Mesendoderm (in vitro differentiated cells): ENCODE data around the gene MROH2B.

ENCODE experiments used
- DNase-seq: peaks from one replicate; pipeline ENCODE4 v3.0.0; 2013
- H2AK5ac ChIP-seq: 2 replicates; pipeline ENCODE4 v1.6.1; 2013; ENCODE audit warnings: low read length, inconsistent platforms
- H2BK120ac ChIP-seq: 2 replicates; pipeline ENCODE4 v1.6.1; 2013; ENCODE audit warnings: low read depth, mild to moderate bottlenecking, low read length, moderate library complexity, mixed read lengths
- H2BK15ac ChIP-seq: replicated peaks from 2 replicates; pipeline ENCODE4 v1.6.1; 2013; ENCODE audit warnings: low read depth, mild to moderate bottlenecking, moderate library complexity
- H2BK5ac ChIP-seq: 2 replicates; pipeline ENCODE4 v1.6.1; 2013; ENCODE audit warnings: low read length, inconsistent platforms
- H3K18ac ChIP-seq: 2 replicates; pipeline ENCODE4 v1.6.1; 2013; ENCODE audit warnings: mild to moderate bottlenecking, low read length, mixed read lengths
- H3K23ac ChIP-seq: one replicate; pipeline ENCODE4 v1.6.1; 2013; ENCODE audit warnings: low read length
- H3K27ac ChIP-seq: 2 replicates; pipeline ENCODE4 v1.5.1; 2013; ENCODE audit warnings: low read depth, mild to moderate bottlenecking, inconsistent platforms, low read length, moderate library complexity
- H3K27me3 ChIP-seq: 2 replicates; pipeline ENCODE4 v1.6.1; 2013; ENCODE audit warnings: low read length, control low read depth, mild to moderate bottlenecking, inconsistent platforms; ENCODE audit not compliant: insufficient read depth, poor library complexity
- H3K36me3 ChIP-seq: 2 replicates; pipeline ENCODE4 v1.6.1; 2013; ENCODE audit warnings: low read length, inconsistent platforms; ENCODE audit not compliant: control insufficient read depth, insufficient read depth
- H3K4ac ChIP-seq: one replicate; pipeline ENCODE4 v1.6.1; 2013; ENCODE audit warnings: low read depth, mild to moderate bottlenecking, low read length, moderate library complexity
- H3K4me1 ChIP-seq: 2 replicates; pipeline ENCODE4 v1.6.1; 2013; ENCODE audit warnings: low read depth, low read length, inconsistent platforms; ENCODE audit not compliant: control insufficient read depth
- H3K4me2 ChIP-seq: 2 replicates; pipeline ENCODE4 v1.6.1; 2013; ENCODE audit warnings: low read length
- H3K4me3 ChIP-seq: 2 replicates; pipeline ENCODE4 v1.5.1; 2013; ENCODE audit warnings: mild to moderate bottlenecking, low read length
- H3K56ac ChIP-seq: one replicate; pipeline ENCODE4 v1.6.1; 2013; ENCODE audit warnings: low read length
- H3K79me1 ChIP-seq: 2 replicates; pipeline ENCODE4 v1.6.1; 2013; ENCODE audit warnings: low read length, inconsistent platforms
- H3K79me2 ChIP-seq: 2 replicates; pipeline ENCODE4 v1.6.1; 2013; ENCODE audit warnings: mild to moderate bottlenecking, low read length; ENCODE audit not compliant: control insufficient read depth, insufficient read depth
- H3K9ac ChIP-seq: 2 replicates; pipeline ENCODE4 v1.6.1; 2013; ENCODE audit warnings: low read length, inconsistent platforms
- H4K5ac ChIP-seq: one replicate; pipeline ENCODE4 v1.6.1; 2013; ENCODE audit warnings: low read length
- H4K8ac ChIP-seq: one replicate; pipeline ENCODE4 v1.6.1; 2013; ENCODE audit warnings: low read depth, mild to moderate bottlenecking, control low read depth, low read length, moderate library complexity
- WGBS: extraction: QIAGEN DNeasy Blood & Tissue Kit; methylation state at CpG from one replicate; pipeline ENCODE4 v1.1.7; 2013; ENCODE audit warnings: low lambda C conversion rate, missing lambda C conversion rate; ENCODE audit not compliant: insufficient coverage; ENCODE audit errors: extremely low coverage; 5-methylcytosine and 5-hydroxymethylcytosine counted together

Gene MROH2B

DNA sequence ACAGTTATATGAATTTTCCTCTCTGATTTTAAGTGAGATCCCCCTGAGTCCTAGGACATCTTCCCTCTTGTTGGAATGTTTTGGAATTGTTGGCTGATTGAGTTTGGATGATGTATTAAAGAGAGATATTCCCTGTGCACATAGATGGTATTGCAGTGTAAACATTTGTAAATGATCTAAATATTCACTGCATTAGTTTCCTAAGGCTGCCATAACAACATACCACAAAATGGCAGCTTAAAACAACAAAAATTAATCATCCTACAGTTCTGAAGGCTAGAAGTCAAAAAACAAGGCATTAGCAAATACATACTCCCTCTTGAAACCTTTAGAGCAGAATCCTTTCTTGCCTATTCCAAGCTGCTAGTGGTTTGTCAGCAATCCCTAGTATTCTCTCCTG is 38.0 kb upstream of the MROH2B start:
- Histone ChIP-seq H3K23ac (no peak overlapping the region), H3K4ac (no peak overlapping the region), H3K56ac (no peak overlapping the region), H3K27ac (no peak overlapping the region), H3K79me1 (no peaks in the 10 kb centered on the region), H3K18ac (no peak overlapping the region), H3K4me1 (no peaks in the 10 kb centered on the region), H3K4me2 (no peak overlapping the region), H2BK120ac (no peak overlapping the region), H2BK5ac (no peak overlapping the region), H3K9ac (no peak overlapping the region), H2BK15ac (no peak overlapping the region), H4K8ac (no peak overlapping the region), H2AK5ac (no peak overlapping the region), H3K79me2 (no peaks in the 10 kb centered on the region), H3K36me3 (no peaks in the 10 kb centered on the region), H4K5ac (no peak overlapping the region), H3K4me3 (no peak overlapping the region), H3K27me3 (no peaks in the 10 kb centered on the region)
- DNase-seq: no peak

GRCh38 chr5:41102341-41102740 is 31.2 kb upstream of the MROH2B start:
- no peak overlapping the region for H3K4me3 ChIP-seq
- H3K79me2 ChIP-seq: no peaks in the 10 kb centered on the region
- H3K23ac ChIP-seq: no peak overlapping the region
- no peaks in the 10 kb centered on the region for H3K4me1 ChIP-seq
- no peak overlapping the region for H2BK15ac ChIP-seq
- no peak overlapping the region for H3K27ac ChIP-seq
- H2BK120ac ChIP-seq: no peak overlapping the region
- no peaks in the 10 kb centered on the region for H3K36me3 ChIP-seq
- H2AK5ac ChIP-seq: no peak overlapping the region
- no peak overlapping the region for H3K9ac ChIP-seq
- no peak overlapping the region for H3K18ac ChIP-seq
- H3K4me2 ChIP-seq: no peak overlapping the region
- H4K8ac ChIP-seq: no peak overlapping the region
- DNase-seq: no peak
- H3K27me3 ChIP-seq: no peaks in the 10 kb centered on the region
- no peak overlapping the region for H3K56ac ChIP-seq
- H4K5ac ChIP-seq: no peak overlapping the region
- H3K4ac ChIP-seq: no peak overlapping the region
- H2BK5ac ChIP-seq: no peak overlapping the region
- no peaks in the 10 kb centered on the region for H3K79me1 ChIP-seq

GRCh38 chr5:41097642-41098041 is 26.5 kb upstream of the MROH2B start:
- Histone ChIP-seq H4K5ac (no peak overlapping the region), H3K4ac (no peak overlapping the region), H3K4me2 (no peak overlapping the region), H3K23ac (no peak overlapping the region), H2BK15ac (no peak overlapping the region), H3K27me3 (no peaks in the 10 kb centered on the region), H3K79me2 (no peaks in the 10 kb centered on the region), H3K18ac (no peak overlapping the region), H3K4me1 (no peaks in the 10 kb centered on the region), H2AK5ac (no peak overlapping the region), H3K79me1 (no peaks in the 10 kb centered on the region), H3K27ac (no peak overlapping the region), H4K8ac (no peak overlapping the region), H3K56ac (no peak overlapping the region), H3K36me3 (no peaks in the 10 kb centered on the region), H3K4me3 (no peak overlapping the region), H2BK120ac (no peak overlapping the region), H2BK5ac (no peak overlapping the region), H3K9ac (no peak overlapping the region)
- no peak for DNase-seq
- WGBS: no CpG with 5 or more reads among the region's 2 CpGs

- Histone ChIP-seq H2AK5ac (no peak overlapping the region), H3K4me3 (no peak overlapping the region), H3K27ac (no peak overlapping the region), H3K4ac (no peak overlapping the region), H2BK5ac (no peak overlapping the region), H3K9ac (no peak overlapping the region), H3K18ac (no peak overlapping the region), H3K4me1 (no peaks in the 10 kb centered on the region), H3K36me3 (no peaks in the 10 kb centered on the region), H3K56ac (no peak overlapping the region), H3K27me3 (no peaks in the 10 kb centered on the region), H2BK15ac (no peak overlapping the region), H3K4me2 (no peak overlapping the region), H3K79me2 (no peaks in the 10 kb centered on the region), H2BK120ac (no peak overlapping the region), H3K23ac (no peak overlapping the region), H3K79me1 (no peaks in the 10 kb centered on the region), H4K8ac (no peak overlapping the region), H4K5ac (no peak overlapping the region)
- no peak for DNase-seq
- WGBS: no CpG with 5 or more reads among the region's 5 CpGs
These were observed 24.4 kb upstream of the MROH2B start for GRCh38 chr5:41095324-41096101.

DNA sequence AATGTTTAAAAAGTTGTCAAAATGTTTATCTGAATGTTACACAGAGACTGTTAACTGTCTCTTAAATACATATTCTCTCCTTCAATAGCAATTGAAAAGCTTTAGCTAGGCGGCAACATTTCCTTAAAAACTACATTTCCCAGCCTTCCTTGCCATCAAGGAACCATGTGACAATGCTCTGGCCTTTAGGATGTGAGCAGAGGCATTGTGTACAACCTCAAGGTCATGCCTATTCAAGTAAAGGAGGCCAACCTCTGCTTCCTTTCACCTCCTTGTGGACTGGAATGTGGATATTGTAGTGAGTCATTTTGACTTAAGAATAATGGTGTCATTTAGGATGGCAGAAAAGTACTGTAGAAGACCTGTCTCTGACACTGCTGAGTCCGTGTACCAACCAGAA is 23.7 kb upstream of the MROH2B start:
- no peaks in the 10 kb centered on the region for H3K36me3 ChIP-seq
- peak; percentile 45 for DNase-seq

DNA sequence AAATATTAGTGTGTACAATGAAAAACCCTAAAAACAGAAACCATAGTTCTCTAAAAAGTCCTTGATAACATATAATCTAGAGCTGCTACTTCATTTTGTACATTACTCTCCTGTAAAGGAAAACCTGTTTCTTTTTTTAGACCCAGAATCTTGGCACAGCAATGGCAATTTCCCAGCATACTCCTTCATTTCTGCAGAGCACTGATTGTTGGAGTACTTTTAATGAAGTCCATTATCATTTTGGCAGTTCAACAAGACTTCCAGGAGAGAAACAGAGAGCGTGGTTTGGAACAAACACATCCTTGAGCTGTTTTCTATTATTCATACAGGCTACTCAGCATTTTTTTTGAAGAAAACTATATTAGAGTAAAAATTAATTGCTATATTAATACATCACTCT is 22.7 kb upstream of the MROH2B start:
- no peak overlapping the region for H3K23ac ChIP-seq
- no peaks in the 10 kb centered on the region for H3K79me2 ChIP-seq
- DNase-seq: no peak
- no peak overlapping the region for H3K56ac ChIP-seq
- H3K4me2 ChIP-seq: no peak overlapping the region
- WGBS: no CpG with 5 or more reads among the region's 1 CpG
- H3K18ac ChIP-seq: no peak overlapping the region
- H3K9ac ChIP-seq: no peak overlapping the region
- H4K5ac ChIP-seq: no peak overlapping the region
- no peak overlapping the region for H2BK5ac ChIP-seq
- no peaks in the 10 kb centered on the region for H3K36me3 ChIP-seq
- no peaks in the 10 kb centered on the region for H3K27me3 ChIP-seq
- no peak overlapping the region for H2BK15ac ChIP-seq
- no peak overlapping the region for H2BK120ac ChIP-seq
- H3K4me3 ChIP-seq: no peak overlapping the region
- H4K8ac ChIP-seq: no peak overlapping the region
- no peak overlapping the region for H3K27ac ChIP-seq
- no peak overlapping the region for H3K4ac ChIP-seq
- H3K4me1 ChIP-seq: no peaks in the 10 kb centered on the region
- H3K79me1 ChIP-seq: no peaks in the 10 kb centered on the region
- no peak overlapping the region for H2AK5ac ChIP-seq

More for the DNA sequence above, 23.7 kb upstream of the MROH2B start:
- Histone ChIP-seq H2BK120ac (no peak overlapping the region), H2AK5ac (no peak overlapping the region), H3K18ac (no peak overlapping the region), H3K4me3 (no peak overlapping the region), H4K5ac (no peak overlapping the region), H3K4me2 (no peak overlapping the region), H3K79me1 (no peaks in the 10 kb centered on the region), H3K27me3 (no peaks in the 10 kb centered on the region), H3K27ac (no peak overlapping the region), H3K56ac (no peak overlapping the region), H2BK5ac (no peak overlapping the region), H3K23ac (no peak overlapping the region), H3K4ac (no peak overlapping the region), H3K79me2 (no peaks in the 10 kb centered on the region), H4K8ac (no peak overlapping the region), H3K4me1 (no peaks in the 10 kb centered on the region), H3K9ac (no peak overlapping the region), H2BK15ac (no peak overlapping the region)
- WGBS: no CpG with 5 or more reads among the region's 2 CpGs
